ENCODE data around the gene ALDH1A2.

GRCh38 chr15:58003810-58004209, 61.7 kb downstream of the ALDH1A2 start:
- TF ChIP-seq FOSL2 (IDR thresholded peaks at IDR 0.05; ENCODE audit: borderline replicate concordance, low read depth) (no peak), EZH2phosphoT487 (IDR thresholded peaks at IDR 0.05; ENCODE audit: borderline replicate concordance, low read depth) (no peak), RAD21 (IDR thresholded peaks at IDR 0.05; ENCODE audit: low read length) (no peak), YY1 (IDR thresholded peaks at IDR 0.05; ENCODE audit: low read depth) (no peak), SMC3 (IDR thresholded peaks at IDR 0.05; ENCODE audit: low read depth, low read length) (no peak), TCF12 (IDR thresholded peaks at IDR 0.05) (no peak), CTCF (IDR thresholded peaks at IDR 0.05) (no peak), CHD2 (IDR thresholded peaks at IDR 0.05; ENCODE audit: low read length, partially characterized antibody) (no peak), RFX5 (IDR thresholded peaks at IDR 0.05; ENCODE audit: low read length) (no peak), POLR2AphosphoS5 (IDR thresholded peaks at IDR 0.05; ENCODE audit: low read depth, low read length) (no peak)
- TF ChIP-seq, protein P1, sequence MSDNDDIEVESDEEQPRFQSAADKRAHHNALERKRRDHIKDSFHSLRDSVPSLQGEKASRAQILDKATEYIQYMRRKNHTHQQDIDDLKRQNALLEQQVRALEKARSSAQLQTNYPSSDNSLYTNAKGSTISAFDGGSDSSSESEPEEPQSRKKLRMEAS (IDR thresholded peaks at IDR 0.05; ENCODE audit: low read depth) = no peak
- TF ChIP-seq, protein P2, sequence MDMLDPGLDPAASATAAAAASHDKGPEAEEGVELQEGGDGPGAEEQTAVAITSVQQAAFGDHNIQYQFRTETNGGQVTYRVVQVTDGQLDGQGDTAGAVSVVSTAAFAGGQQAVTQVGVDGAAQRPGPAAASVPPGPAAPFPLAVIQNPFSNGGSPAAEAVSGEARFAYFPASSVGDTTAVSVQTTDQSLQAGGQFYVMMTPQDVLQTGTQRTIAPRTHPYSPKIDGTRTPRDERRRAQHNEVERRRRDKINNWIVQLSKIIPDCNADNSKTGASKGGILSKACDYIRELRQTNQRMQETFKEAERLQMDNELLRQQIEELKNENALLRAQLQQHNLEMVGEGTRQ (IDR thresholded peaks at IDR 0.05; ENCODE audit: borderline replicate concordance, low read depth, low read length) = no peak
